Superior temporal gyrus (tissue), 1 donor: Measurements from ENCODE around the gene INPP5D.
"Not testable (repeated sequence)": the region's sequence is repeated elsewhere in the genome, so short reads cannot be mapped to it uniquely, and the experiment has no call there.

Source experiments
- DNase-seq: peaks from one replicate; pipeline ENCODE4 v3.0.0-alpha.2; 2016; ENCODE audit errors: extremely low spot score

Gene INPP5D

DNA sequence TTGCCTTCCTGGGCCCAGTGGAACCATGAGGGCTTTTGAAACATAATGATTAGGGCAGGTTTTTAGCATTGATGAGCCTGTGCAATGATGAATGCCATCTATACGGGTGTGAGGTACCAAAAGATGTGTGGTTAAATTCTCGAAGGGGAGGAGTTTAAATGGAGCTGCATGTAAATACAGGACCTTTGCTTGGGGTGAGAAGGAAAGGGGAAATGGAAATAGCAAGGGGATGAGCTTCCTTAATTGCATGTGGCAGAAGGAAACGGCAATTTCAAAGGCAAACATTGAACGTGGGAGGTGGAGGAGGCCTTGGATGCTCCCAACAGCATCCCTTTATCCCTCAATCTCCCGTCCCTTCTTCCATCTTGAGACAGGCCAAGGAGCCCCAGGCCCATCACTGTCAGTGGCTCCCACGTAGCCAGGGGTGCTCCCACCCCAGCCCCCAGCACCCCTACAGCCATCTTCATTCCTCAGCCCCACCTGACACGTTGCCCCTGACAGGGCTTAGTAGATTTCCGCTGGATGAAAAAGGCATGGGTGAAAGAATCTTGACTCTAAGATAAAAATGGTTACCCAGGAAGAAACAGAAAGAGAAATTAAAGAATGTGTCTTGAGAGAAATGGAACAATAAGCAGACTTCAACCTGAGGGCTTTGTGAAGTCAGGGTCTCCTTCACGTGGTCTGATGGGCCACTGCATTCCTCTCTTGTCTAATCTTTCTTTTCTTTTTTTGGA, 32.5 kb downstream of the INPP5D start:
- no peak for DNase-seq

DNA sequence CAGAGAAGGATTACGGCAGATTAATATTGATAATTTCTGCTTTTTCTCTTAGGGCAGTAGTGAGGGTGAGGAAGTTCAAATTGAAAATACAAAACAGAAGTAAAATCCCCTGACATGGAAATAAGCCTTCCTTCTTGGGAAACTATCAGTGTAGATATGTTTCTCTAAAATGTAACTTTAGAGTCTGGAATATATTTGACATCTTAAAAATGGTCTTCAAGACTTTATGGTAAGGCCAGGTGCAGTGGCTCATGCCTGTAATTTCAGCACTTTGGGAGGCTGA, 33.0 kb downstream of the INPP5D start:
- no peak for DNase-seq

DNA sequence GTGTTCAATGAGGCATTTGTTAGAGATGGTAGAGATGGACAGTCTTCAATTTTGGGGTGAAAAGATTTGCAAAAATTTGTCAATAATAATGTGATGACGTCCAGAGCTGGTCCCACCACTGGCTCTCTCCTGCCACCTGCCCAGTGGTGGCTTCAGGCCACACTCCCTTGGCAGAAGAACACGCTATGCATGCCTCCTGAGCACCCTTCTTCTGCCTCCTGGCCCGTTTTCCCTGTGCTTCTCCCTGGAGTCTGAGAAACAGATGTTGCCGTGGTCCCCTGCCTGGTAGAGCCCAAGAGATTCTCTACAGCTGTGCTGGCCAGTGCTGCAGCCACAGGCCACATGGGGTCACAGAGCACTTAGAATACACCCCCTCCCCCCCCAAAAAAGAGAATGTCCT, 33.6 kb downstream of the INPP5D start:
- no peak for DNase-seq

DNA sequence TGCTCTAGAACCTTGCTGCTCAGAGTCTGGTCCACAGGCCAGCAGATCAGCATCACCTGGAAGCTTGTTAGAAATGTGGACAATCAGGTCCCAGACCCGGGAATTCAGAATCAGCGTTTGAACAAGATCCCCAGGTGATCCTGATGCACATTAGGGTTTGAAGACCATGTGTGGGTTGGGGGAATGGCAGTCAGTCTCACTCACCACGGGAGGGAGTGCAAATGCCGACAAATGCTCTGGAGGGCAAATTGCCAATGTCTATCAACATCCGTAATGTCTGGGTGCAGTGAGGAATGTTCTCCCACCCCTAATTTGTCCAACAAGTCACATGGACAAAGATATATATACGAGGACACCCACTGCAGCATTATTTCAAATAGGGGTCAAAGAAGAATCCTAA, 34.5 kb downstream of the INPP5D start:
- no peak for DNase-seq

DNA sequence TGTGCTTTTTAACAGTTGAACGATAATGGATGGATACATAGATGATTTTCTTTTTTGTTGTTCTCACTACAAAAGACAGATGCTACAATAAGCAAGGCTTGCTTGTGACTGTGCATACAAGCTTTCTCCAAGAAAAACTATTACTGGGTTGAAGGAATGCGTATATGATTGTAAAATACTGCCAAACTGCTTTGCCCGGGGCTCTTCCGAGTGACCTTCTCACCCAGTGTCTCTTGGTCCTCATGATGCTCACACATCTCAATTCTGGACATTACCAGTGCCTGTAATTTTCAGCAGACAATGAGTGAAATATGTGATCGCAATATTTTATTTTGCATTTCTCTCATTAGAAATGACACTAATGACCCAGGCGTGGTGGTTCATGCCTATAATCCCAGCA, 35.9 kb downstream of the INPP5D start:
- no peak for DNase-seq

DNA sequence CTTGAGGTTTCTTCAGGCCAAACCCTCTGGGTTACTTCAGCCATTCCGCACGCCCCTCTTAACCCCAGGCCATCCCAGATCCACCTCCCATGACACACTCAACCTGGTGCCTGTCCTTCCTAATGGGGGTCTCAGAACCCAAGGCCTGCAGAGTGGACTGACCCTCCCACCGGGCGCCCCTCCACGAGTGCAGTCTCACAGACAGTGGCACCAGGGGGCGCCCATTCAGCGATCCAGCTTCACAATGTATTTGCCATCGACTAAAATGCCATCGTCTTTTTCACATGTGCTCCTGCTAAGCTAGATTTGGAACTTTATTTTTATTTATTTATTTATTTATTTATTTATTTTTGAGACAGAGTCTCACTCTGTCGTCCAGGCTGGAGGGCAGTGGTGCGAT, 38.5 kb downstream of the INPP5D start:
- DNase-seq = no peak

DNA sequence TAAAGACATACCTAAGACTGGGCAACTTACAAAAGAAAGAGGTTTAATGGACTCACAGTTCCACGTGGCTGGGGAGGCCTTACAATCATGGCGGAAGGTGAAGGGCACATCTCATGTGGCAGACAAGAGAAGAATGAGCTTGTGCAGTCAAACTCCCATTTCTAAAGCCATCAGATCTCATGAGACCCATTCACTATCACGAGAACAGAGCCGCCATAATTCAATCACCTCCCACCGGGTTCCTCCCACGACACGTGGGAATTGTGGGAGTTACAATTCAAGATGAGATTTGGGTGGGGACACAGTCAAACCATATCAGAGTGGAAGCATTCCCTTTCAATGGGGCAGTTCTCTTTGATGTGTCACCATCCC, 39.7 kb downstream of the INPP5D start:
- not testable (repeated sequence) for DNase-seq

DNA sequence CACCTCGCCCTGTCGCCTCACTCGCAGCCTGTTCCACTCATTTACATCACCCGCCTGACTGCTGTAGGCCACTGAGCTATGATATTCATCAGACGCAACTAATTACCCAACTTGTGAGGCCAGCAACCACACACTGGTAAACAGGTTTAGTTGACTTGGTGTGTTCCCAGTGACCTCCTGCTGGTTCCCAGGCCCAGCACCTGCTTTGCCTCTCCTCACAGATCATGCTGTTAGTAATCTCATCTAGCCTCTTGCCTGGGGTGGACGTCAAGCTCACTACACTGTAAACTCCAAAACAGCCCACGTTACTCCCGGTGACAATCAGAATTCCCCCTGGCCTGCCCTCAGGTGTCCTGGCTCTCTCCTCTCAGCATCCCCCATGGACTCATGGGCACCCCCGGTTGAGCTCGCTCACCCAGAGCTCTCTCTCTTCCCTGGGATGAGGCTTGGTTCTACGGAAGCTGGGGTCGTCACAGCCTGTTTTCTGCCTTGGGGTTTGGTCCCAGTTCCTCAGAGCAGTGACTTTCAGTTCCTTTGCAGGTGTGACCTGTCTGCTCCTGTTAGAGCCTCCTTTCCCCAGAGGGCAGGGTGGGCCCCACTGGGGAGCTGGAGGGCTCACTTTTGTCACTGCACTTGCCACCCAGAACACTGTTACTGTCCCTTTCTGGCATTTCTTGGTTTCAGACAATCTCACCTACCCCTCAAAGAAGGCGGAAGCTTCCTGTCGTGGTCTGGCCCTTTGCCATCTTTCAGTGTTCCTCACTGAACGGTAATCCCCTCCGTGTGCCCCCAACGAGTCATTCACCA, 40.3 kb downstream of the INPP5D start:
- DNase-seq = no peak

DNA sequence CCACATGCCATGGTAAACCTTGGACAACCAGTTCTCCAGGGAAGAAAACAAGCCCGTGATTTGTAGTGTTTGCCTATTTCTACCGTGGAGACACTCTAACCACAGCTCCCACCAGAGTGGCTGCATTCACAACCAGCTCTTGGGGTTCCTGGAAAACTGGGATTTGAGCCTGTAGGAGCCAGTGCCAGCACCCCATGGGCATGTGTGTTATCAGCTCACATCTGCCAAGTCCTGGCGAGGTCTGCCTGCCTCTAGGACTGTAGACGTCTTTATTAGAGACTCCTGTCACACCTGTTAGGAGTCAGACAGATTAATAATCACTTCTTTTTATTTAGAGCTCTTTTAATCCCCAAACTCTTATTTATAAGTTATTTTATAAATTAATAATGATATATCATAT, 41.0 kb downstream of the INPP5D start:
- no peak for DNase-seq

DNA sequence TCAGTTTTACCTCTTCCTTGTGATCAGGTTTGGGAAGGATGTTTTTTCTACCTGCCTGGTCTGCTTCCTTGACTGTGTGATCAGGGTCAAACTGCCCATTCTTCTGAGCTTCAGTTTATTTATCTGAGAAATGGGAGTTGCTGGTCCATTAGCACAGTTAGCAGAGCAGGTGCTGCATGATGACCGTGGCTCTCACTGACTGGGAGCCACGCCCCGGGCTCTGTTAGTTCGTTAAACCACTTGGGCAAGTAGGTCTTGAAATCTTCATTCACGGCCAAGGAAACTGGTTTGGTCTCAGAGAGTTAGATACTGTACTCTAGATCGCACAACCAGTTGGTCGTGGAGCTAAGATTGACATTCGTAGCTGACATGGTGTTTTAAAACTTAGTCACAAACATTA, 41.7 kb downstream of the INPP5D start:
- DNase-seq = no peak

DNA sequence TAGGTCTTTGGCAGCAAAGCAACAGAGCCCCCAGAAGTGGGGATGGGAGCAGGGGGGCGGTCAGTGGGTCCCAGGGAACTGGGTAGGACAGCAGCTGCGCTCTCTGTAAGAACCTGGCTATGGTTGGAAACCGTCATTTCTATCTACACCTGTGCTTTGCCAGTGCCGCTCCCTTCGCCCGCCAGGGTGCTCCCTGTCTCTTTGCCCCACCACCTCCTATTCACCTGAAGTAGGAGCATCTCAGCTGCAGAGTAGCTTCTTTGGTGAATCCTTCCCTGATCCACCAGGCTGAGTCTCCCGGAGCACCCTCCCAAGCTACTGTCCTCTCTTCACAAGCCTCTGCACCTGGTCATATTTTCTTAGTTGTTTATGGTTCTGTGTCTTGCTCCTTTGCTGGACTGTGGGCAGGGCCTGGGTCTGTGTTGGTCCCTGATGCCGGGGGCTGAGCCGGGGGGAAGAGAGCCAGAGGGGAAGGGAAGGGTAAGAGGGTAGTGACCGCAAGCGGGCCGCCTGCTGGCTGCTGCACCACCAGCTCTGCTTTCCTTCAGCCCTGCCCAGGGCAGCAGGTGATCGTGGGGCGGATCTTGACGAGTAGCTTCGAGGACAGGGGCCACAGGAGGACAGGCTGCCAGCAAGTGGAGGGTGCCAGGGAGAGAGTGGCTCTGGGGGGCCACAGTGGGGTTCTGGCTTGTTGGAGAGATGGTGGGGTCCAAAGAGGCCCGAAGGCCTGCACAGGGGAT, 45.2 kb downstream of the INPP5D start:
- DNase-seq = no peak

DNA sequence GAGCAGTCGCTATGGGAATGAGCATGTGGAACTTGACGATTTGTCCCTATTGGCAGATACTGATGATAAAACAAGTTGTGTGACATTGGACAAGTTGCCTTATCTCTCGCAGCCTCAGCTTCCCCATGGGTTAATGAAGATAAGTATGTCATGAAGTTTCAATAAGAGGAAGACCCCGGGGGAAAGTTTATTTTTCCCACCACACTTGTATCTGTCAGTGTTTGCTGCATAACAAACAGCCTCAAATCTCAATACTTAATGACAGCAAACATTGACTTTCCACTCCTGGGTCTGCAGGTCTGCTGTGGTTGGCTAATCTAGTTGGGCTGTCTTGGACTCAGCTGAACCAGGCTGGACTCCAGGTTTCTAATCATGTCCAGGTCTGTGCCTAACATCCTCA, 45.8 kb downstream of the INPP5D start:
- no peak for DNase-seq

DNA sequence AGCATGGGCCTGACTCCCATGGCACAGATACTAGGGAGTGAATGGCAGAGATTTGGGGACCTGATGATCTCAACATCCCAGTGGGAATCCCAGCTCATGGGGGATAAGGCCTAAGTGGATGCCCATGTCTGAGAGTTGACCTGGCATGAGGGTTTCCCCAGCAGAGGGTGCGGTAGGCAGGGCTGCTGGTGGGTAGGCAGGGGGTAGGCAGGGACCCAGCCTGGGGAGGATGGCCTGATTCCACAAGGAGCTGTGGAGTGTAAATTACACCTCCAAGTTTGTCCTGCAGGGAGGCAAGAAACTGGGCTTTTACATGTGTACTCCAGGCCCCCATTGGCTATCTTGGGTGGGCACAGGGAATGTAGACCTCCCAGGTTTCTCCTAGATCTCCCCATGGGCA, 46.9 kb downstream of the INPP5D start:
- no peak for DNase-seq

DNA sequence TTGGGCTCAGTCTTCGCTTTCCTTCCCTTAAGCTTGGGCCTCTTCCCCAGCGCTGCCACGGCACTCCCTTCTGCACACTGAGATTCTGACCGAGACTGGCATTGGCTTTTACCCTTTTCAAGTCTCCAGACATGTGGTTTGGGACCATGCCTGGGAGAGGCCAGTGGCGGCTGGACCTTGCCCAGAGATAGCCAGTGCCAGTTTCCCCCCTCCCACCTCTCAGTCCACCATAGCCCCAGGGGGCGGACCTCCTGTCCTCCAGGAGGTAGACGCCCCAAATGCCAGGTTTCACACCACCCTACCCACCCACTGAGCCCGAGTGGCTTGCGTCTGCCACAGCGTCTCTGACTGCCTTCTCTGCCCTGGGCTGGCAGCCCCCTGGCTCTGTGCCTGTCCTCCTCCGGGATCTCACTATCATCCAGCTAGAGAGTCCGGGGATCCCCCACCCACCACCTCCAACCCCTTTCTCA, 47.7 kb downstream of the INPP5D start:
- no peak for DNase-seq

DNA sequence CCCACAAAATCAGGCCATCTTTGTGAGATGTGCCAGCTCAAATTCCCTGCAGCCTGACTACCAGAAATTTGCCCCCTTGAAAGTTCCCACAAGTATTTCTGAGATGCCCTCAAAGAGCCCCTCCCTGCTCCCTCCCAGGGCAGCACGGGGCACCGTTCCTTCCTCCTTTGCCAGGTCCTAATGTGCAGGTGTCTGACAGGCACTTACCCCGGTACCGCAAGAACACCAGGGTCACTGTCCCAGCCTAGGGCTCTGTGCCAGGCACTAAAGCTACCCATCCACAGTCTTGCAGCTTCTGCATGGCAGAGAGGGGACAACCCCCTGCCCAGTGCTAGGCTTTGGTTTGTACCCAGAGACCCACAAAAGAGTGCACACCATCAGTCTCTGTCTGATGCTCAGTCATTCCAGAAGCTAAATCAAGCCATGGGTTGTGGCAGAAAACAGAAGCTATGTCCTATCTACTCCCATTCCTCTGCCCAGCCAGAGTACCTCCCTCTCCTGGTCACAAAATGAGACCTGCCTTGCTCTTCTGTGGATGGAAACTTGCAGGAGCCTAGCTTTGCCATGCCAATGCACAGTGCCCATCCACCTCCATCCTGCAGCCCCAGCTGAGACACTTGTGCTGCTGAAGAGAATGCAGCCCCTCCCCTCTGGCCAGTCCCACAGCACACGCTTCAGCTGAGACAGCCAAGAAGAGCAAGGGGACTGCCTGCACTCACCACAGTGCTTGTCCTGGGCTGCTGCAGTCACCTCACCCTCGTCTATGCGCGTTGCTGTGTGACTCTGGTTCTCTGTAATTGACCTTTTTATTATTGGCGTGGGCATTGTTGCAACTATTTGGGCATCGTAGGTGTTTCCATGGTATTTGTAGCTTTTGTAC, 48.7 kb downstream of the INPP5D start:
- DNase-seq = no peak

DNA sequence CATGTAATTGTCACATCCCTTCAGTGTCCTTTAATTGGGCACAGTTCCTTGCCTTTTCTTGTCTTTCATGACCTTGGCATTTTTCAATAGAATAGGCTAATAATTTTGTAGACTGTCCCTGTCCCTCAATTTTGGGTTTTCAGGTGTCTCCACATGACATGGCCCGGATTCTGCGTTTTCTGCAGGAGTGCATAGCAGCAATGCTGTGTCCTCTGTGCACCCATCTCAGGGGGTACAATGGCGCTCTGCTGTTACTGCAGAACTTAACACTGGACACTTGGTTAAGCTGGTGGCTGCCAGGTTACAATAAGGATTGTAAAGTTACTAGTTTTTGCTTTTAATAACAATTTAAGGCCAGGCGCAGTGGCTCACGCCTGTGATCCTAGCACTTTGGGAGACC, 51.3 kb downstream of the INPP5D start:
- DNase-seq = no peak

DNA sequence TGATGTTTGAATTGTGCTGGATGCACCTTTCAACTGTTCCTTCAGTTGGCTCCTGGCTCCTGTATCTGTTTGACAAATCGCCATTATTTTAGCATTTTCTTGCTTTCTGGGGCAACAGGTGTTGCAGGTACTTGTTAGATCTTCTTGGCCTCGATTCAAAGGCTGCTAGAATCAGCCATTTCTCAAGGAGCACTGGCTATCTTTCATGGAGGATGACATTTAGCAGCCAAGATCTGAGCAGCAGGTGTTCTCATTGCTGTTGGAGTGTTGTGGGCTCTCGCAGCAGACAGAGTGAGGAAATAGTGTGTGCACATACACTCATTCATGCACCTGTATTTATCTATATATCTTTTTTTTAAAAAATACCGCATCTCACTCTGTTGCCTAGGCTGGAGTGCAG, 52.2 kb downstream of the INPP5D start:
- DNase-seq = no peak

DNA sequence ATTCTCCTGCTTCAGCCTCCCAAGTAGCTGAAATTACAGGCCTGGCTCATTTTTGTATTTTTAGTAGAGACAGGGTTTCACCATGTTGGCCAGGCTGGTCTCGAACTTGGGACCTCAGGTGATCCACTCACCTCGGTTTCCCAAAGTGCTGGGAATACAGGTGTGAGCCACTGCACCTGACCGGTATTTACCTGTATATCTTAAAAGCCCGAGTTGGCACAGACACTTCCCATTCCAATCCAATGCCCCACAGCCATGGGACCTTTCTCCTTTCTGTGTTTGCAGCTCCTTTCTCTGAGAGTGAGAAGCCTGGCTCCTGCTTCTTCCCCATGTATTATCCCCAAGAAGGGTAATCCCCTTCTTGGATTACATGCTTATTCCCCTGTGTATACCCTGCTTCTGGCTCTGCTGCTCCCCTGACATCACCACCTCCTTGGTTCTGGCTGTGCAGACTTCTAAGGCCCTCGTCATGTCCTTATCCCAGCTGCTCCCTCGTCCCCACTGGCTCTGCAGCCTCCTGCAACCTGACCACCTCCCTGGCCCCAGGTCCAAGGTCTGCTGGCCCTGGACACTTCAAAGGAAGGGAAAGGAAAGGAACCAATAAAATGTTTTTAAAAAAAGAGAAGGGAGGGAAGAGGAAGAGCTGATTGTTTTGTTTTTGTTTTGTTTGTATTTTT, 52.8 kb downstream of the INPP5D start:
- DNase-seq = no peak

DNA sequence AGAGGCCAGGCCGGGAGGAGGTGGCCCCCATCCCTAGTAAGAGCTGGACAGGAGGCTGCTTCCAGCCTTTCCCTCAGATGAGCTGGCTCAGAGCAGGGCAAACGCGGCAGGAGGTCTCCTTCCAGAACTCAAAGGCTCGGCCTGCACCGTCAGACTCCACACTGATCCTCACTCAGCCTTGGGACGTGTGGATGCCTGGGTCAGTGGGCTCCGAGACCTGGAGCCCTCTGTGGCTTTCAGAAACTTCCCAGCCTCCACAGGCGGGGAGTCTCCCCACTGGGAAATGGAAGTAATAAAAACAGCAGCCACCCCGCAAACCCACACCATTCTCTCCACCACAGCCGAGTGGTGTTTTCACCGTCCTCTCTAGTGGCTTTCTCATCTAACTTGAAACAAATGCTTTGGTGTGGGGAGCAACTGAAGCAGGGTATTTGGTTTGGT, 54.3 kb downstream of the INPP5D start:
- no peak for DNase-seq

DNA sequence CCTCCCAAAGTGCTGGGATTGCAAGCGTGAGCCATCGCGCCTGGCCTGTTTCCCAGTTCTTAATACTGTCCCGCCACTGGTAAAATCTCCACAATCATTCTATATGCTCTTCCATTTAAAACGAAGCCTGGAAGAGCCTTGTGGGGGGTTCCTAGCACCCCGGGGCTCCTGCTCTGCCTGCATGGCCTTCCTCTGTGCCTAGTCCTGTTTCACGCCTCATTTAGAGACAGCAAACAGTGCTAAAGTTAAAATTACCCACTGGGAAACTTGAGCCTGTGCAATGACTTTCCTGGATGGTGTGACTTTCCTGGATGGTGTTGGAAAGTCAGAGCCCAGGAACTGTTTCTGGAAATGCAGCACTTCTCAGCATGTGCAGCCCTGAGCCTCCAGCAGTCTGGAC, 55.0 kb downstream of the INPP5D start:
- no peak for DNase-seq

DNA sequence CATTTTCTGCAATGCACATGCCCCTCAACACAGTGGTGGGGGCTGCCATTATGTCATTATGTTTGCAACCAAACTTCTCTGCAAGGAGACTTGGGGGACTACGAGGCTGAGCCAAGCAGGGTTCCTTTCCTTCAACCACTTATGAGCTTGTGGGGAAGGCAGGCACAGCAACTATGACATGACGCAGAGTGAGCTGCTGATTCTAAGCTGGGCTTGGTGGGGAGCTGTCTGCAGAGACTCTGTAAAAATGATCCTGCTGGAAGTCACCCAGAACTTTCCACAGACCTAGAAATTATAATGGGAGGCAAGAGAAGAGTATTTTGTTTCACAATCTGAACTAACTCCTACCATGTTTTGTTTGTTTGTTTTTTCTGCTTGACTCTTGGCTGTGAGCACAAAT, 55.6 kb downstream of the INPP5D start:
- DNase-seq = no peak
